Prostate gland (tissue), 2 donors: Measurements from ENCODE around the gene DOK3. TPM values are rescaled to one million over a fixed set of nuclear protein-coding genes. Genes with fewer than 3 reads are reported as not detected.

Source experiments
- DNase-seq: peaks from one replicate; pipeline ENCODE4 v3.0.0-alpha.2; 2019; ENCODE audit warnings: low spot score
- H3K27ac ChIP-seq, 2 donors: fragments of 200-600 bp; sonication (generic); 2 replicates each; pipeline ENCODE4 v1.5.1; 2017 to 2019
- H3K27me3 ChIP-seq: fragments of 200-600 bp; sonication (generic); replicated peaks from 2 replicates; pipeline ENCODE4 v1.5.1; 2019; ENCODE audit not compliant: insufficient read depth
- H3K36me3 ChIP-seq, 2 donors: fragments of 200-600 bp; sonication (generic); 1 replicate in 1 of 2; 2 replicates in 1 of 2; pipeline versions ENCODE4 v1.5.1 to v1.8.1; 2017 to 2019
- H3K4me1 ChIP-seq: fragments of 200-600 bp; sonication (generic); replicated peaks from 2 replicates; pipeline ENCODE4 v1.5.1; 2019
- H3K4me3 ChIP-seq, 2 donors: fragments of 200-600 bp; sonication (generic); 2 replicates each; pipeline ENCODE4 v1.5.1; 2017 to 2019
- H3K9me3 ChIP-seq: fragments of 200-600 bp; sonication (generic); 2 replicates; pipeline ENCODE4 v1.5.1; 2017
- POLR2A ChIP-seq: fragments of 450-650 bp; IDR thresholded peaks from one replicate; pipeline ENCODE4 v1.6.1; 2016; ENCODE audit warnings: antibody characterized with exemption, mild to moderate bottlenecking
- POLR2AphosphoS5 ChIP-seq: sonication (generic); formaldehyde crosslinking; IDR thresholded peaks from one replicate; pipeline ENCODE4 v1.6.1; 2017; ENCODE audit warnings: antibody characterized with exemption
- WGBS: methylation state at CpG from one replicate; pipeline ENCODE4 v1.1.5; 2018; 5-methylcytosine and 5-hydroxymethylcytosine counted together
- intact Hi-C: fragments of 100-400 bp; cut with DNase I; formaldehyde crosslinking; loops from one replicate; pipeline ENCODE4 v1.14.2; 2022
- total RNA-seq, 2 donors: library from RNA; depleted of rRNA; stranded (reverse); fragments of >200 nt; gene quantifications; one replicate each; pipeline ENCODE4 v1.1.0, GENCODE V29; 2016
- TF ChIP-seq, protein P1 (sequence below), 4 experiments: fragments of 200-600 bp in 2 of 4; fragments of 450-650 bp in 2 of 4; sonication (generic) in 2 of 4; IDR thresholded peaks; 1 replicate in 3 of 4; 2 replicates in 1 of 4; pipeline ENCODE4 v1.5.1; 2016 to 2019; ENCODE audit warnings: antibody characterized with exemption in 4 of 4, mild to moderate bottlenecking in 2 of 4, moderate library complexity in 2 of 4

DOK3 gene
- total RNA-seq, 2 donors from 2014 or later: 5.0 to 10.4 TPM

DNA sequence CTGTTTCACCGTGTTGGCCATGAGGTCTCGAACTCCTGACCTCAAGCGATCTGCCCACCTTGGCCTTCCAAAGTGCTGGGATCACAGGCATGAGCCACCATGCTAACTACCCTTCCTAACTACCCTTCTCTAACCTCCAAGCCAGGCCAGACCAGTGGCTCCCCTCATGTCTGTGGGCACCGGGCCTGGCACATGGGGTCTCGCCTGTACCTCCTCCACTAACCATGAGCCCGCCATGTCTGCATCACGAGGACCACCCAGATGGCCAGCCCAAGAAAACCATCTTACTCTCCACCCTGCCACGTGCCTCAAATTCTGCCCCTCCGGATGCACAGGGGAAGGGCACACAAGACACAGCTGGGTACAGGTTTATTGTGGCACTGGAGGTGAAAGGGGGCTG is 26.6 kb downstream of the DOK3 start:
- intact Hi-C loops: no loop called here
- H3K36me3 ChIP-seq: peaks cover 0 to 3% of the 10 kb centered on the region in 2 donors
- H3K27ac ChIP-seq: no peak overlapping the region
- no peak overlapping the region for H3K4me3 ChIP-seq
- H3K9me3 ChIP-seq: no peaks in the 10 kb centered on the region
- TF ChIP-seq POLR2AphosphoS5 (no peak), POLR2A (no peak)
- TF ChIP-seq, protein P1, sequence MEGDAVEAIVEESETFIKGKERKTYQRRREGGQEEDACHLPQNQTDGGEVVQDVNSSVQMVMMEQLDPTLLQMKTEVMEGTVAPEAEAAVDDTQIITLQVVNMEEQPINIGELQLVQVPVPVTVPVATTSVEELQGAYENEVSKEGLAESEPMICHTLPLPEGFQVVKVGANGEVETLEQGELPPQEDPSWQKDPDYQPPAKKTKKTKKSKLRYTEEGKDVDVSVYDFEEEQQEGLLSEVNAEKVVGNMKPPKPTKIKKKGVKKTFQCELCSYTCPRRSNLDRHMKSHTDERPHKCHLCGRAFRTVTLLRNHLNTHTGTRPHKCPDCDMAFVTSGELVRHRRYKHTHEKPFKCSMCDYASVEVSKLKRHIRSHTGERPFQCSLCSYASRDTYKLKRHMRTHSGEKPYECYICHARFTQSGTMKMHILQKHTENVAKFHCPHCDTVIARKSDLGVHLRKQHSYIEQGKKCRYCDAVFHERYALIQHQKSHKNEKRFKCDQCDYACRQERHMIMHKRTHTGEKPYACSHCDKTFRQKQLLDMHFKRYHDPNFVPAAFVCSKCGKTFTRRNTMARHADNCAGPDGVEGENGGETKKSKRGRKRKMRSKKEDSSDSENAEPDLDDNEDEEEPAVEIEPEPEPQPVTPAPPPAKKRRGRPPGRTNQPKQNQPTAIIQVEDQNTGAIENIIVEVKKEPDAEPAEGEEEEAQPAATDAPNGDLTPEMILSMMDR (IDR thresholded peaks at IDR 0.05): no peak
- DNase-seq: no peak
- peaks cover 13% of the 10 kb centered on the region for H3K4me1 ChIP-seq
- H3K27me3 ChIP-seq: no peaks in the 10 kb centered on the region
- WGBS: 89% methylated on average over 9 of the region's 9 CpGs

DNA sequence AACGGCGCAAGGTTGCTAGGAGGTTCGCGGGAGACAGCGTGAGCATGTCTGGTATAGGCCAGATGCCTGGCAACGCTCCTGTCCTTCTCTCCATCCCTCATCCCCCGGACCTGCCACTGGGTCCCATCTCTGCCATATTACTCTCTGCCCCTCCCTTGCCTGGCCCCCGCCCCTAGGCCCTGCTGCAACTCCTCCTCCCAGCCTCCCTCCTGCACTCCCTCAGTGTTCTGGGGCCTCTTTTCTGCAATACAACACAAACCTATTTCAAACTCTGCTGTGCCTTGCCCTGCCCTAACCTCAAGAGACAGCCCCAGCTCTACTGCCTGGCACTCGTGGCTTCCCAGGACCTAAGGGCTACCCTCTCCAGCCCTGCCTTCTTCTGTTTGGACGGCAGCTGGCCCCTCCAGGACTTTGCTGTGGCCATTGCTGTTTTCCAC is 27.2 kb downstream of the DOK3 start:
- DNase-seq: no peak
- intact Hi-C loops: no loop called here
- WGBS: 87% methylated on average over 10 of the region's 10 CpGs

DNA sequence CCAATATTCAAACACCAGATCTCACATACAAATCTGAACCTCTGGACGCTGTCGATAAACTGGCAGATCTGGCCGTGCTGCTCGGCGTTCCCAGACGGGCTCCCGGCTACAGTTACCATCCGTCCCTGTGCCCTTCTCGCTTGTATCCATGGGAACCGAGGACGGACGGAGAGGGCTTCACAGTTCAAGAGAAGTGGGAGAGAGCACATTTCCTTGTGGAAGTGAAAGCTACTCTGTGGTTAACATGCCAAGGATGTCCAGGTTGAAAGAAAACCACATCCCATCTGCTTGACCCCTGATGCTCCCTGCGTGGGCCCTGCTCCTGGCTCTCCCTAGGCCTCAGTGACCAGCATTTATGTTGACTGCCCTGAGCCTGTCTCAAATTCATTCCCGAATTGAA is 29.9 kb downstream of the DOK3 start:
- Histone ChIP-seq H3K4me1 (peaks cover 13% of the 10 kb centered on the region), H3K27ac (peak overlapping the region; percentile 55 to 67), H3K27me3 (no peaks in the 10 kb centered on the region), H3K36me3 (no peaks in the 10 kb centered on the region), H3K4me3 (no peak overlapping the region), H3K9me3 (no peaks in the 10 kb centered on the region)
- no peak for DNase-seq
- WGBS: 17% methylated on average over 14 of the region's 14 CpGs
- intact Hi-C loops: no loop called here
- TF ChIP-seq POLR2A (no peak), POLR2AphosphoS5 (no peak)
- TF ChIP-seq, protein P1 (IDR thresholded peaks at IDR 0.05): no peak

More for the DNA sequence above, 27.2 kb downstream of the DOK3 start:
- TF ChIP-seq, protein P1 (IDR thresholded peaks at IDR 0.05): no peak
- no peak for TF ChIP-seq POLR2AphosphoS5
- no peak for TF ChIP-seq POLR2A
- Histone ChIP-seq H3K4me1 (peaks cover 13% of the 10 kb centered on the region), H3K27me3 (no peaks in the 10 kb centered on the region), H3K9me3 (no peaks in the 10 kb centered on the region), H3K4me3 (no peak overlapping the region), H3K36me3 (no peaks in the 10 kb centered on the region), H3K27ac (no peak overlapping the region)

DNA sequence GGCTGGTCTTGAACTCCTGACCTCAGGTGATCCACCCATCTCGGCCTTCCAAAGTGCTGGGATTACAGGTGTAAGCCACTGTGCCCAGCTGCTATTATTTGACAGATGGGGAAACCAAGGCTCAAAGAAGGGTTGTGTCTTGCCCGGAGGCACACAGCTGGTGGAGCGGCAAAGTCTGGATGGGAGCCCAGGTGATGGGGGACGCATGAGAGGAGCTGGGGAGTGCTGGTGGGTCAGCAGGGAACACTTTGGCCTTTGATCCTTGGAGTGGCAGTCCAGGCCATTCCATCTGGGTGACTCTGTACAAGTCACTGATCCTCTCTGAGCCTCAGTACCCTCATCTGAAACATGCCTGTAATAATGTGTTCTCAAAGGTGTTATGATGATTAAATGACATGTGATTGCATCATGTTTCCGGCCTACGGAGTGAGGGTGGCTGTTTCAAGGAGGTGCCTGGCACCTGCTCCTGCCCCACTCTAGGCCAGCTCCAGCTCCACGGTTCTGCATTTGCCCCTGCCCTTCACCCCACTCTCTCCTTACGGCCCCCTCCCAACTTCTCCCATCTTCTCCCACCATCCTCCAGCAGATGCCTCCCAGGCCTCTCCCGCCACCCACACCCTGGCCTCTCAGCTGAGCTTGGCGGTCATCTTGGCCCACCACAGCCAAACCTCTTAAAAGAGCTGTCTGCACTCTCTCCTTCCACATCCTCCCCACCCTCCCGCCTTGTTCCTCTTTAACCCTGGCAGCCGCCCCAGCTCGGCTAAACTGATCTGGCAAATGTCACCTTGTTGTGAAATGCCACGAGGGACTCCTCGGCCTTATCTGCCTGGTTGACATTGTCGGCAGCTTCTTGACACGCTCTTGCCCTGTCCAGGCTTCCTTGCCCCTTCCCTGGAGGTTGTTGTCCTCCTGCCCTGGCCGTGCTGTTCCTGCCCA is 30.6 kb downstream of the DOK3 start:
- H3K4me1 ChIP-seq: peaks cover 13% of the 10 kb centered on the region
- H3K4me3 ChIP-seq: no peak overlapping the region
- WGBS: 18% methylated on average over 18 of the region's 18 CpGs
- peak; percentile 82 for DNase-seq
- intact Hi-C loops: no loop called here
- peak; percentile 58 for TF ChIP-seq POLR2AphosphoS5
- TF ChIP-seq, protein P1 (IDR thresholded peaks at IDR 0.05): no peak
- H3K36me3 ChIP-seq: no peaks in the 10 kb centered on the region
- no peaks in the 10 kb centered on the region for H3K27me3 ChIP-seq
- no peaks in the 10 kb centered on the region for H3K9me3 ChIP-seq
- H3K27ac ChIP-seq: peak overlapping the region; percentile 55 to 67
